ENCODE data around the gene LRFN2. TPM values are rescaled to one million over a fixed set of nuclear protein-coding genes. Genes with fewer than 3 reads are reported as not detected.

Gene LRFN2
- total RNA-seq, 1 experiment from 2014 or later: not detected

DNA sequence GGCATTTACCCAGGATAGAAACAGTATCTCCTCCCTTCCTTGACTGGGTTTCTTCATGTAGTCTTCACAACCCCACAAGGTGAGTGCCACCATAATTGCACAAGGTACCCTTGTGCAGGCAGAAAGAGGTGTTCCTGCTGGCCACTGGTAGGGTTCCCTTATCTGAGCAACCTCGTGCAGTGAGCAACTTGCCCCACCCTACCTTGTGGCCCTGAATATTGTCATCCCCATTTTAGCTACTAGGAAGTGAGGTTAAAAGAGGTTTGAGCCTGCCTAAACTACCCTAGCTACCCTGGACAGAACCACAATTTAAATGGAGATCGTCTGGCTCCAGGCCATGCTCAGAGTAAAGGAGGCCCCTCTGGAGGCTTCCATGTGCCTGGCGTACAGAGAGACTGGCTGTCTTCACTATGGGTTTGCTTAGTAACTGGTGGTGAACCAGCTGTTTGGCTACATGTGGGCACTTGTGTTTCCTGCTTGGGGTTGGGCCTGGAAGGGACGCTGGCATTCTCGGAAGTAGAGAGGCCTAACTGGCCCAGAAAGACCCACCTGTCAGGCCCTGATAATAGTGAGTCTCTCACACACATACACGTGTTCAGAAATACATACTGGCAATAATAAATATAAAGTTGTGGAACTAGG is 148.8 kb downstream of the LRFN2 start:
- DNase-seq (ENCODE audit: low spot score): no peak

DNA sequence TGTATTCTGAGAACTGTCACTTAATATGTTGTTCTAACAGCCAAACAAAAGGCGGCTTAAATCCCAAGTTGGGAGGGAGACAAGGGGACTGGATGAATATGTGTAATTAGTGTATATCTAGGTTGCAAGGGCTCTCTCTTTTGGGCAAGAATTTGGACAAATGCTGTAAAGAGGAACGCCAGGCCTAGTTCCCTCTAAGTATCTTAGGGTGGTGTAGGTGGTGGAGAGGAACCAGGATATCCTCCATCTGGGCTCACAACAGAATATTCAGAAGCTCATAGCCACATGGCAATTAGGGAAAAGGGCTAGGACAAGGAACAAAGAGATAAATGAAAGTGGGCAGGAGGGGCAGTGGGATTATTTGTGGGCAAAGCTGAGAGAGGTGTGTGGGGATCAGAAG is 149.5 kb downstream of the LRFN2 start:
- DNase-seq (ENCODE audit: low spot score): no peak

GRCh38 chr6:40436685-40437604 is 150.2 kb downstream of the LRFN2 start:
- DNase-seq (ENCODE audit: low spot score): peak; percentile 35

DNA sequence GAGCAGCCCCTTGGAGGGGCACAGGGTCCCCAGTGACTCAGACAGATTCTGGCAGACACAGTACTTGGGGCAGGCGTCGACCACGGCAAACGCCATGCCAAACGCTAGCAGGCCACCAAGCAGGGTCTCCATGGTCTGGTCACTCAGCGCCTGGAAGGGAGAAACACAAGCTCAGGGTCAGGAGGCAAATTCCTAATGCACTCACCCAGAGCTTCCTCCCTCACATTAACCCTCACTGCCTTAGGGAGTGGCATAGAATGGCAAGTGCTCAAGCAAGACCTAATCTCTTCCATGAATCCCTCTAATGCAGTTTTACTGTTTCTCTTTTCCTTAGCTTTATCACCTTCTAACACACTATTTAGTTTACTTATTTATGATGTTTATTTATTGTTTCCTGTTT is 154.2 kb downstream of the LRFN2 start:
- no peak for DNase-seq (ENCODE audit: low spot score)

- no peak for DNase-seq (ENCODE audit: low spot score)
Measured at GRCh38 chr6:40431706-40432105, 155.5 kb downstream of the LRFN2 start.

GRCh38 chr6:40427196-40427595 is 160.0 kb downstream of the LRFN2 start:
- DNase-seq (ENCODE audit: low spot score): no peak

- no peak for DNase-seq (ENCODE audit: low spot score)
Measured at GRCh38 chr6:40426346-40427066, 160.7 kb downstream of the LRFN2 start.

GRCh38 chr6:40425192-40425919 is 161.8 kb downstream of the LRFN2 start:
- no peak for DNase-seq (ENCODE audit: low spot score)

DNA sequence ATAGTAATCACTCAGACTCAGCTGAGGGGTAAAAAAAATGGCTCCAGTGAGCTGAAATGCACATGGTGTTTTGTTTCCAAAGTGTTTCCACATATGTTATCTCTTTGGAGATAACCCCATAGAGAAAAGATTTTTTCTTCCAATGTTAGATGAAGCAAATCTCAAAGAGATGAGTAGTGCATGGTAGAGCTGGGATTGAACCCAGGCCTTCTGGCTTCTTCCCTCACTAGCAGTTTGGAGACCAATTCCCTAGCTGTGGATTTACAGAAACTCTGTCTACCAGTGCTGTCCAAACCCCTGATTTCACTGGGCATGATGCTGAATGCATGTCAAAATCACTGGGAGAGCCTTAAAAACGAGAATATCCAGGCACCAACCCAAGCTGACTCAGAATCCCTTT is 165.1 kb downstream of the LRFN2 start:
- DNase-seq (ENCODE audit: low spot score): no peak

- DNase-seq (ENCODE audit: low spot score): no peak
Measured at GRCh38 chr6:40419946-40420728, 167.0 kb downstream of the LRFN2 start.

DNA sequence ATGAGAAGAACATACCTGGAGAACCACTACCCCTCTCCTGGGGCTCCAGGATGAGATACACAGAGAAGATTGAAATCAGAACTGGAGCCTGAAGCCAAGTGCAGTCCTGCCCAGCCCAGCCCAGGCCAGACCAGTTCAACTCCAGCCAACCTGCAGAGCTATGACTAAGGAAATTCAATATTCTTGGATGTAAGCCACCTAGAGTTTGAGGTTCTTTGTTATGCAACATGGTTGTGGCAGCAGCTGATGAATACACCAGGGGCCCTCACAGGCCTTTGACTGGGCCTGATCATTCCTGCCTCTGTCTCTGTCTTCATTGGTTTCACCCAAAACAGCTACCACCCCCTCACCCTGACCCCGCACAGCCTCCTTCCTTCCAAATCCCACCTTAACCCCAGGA is 167.8 kb downstream of the LRFN2 start:
- DNase-seq (ENCODE audit: low spot score): no peak

- no peak for DNase-seq (ENCODE audit: low spot score)
Measured at GRCh38 chr6:40417031-40417430, 170.1 kb downstream of the LRFN2 start.

GRCh38 chr6:40414617-40415016 is 172.5 kb downstream of the LRFN2 start:
- no peak for DNase-seq (ENCODE audit: low spot score)

- DNase-seq (ENCODE audit: low spot score): no peak
Measured at GRCh38 chr6:40413239-40413638, 173.9 kb downstream of the LRFN2 start.

- DNase-seq (ENCODE audit: low spot score): no peak
Measured at GRCh38 chr6:40411881-40412280, 175.3 kb downstream of the LRFN2 start.

DNA sequence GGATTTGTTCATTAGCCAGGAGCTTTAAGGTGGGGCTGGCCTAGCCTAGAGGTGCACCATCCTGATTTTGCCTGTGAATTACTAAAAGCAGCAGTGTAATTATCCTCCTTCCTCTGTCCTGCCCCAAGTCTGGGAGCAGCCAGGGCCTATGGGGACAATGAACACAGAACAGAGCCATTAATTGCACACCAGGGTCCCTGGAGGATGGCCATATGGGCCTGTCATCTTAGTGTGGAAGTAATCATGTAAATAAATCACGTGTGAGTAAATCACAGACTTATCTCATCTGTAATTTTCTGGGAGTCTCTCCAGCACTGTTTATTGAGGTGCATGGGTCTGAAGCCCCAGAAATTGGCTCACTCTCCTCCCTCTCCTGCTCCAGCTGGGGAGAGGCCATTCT is 176.3 kb downstream of the LRFN2 start:
- DNase-seq (ENCODE audit: low spot score): no peak

GRCh38 chr6:40409716-40410397 is 177.3 kb downstream of the LRFN2 start:
- no peak for DNase-seq (ENCODE audit: low spot score)

DNA sequence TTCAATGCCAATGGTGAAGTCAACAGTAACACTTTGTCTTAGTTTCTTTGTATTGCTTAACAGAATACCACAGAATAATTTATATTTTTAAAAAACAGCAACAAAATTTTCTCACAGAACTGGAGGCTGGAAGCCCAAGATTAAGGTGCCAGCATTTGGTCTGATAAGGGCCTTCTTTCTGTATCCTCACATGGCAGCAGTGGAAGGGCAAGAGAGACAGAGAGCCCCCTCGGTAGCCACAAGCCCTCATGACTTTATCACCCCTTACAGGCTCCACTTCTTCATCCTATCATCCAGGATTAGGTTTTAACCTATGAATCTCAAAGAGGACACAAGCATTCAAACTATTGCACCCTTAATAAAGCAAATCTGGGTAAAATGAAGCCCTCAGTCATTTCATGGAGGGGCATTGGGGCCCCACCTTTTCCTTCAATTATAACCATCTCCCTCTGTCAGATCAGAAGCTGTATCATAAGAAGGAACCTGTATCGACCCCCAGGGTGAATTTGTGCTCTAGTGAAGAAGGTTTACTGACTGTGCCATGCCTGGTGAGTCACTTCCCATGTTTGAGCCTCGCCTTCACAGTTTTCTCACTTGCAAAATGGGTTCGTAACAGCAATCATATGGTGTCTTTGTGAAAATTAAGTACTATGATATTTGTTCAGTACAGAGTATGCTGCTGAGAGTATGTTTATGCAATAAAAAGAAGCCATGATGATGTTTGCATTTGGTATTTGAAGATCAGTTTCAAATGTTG is 178.2 kb downstream of the LRFN2 start:
- DNase-seq (ENCODE audit: low spot score): no peak

- DNase-seq (ENCODE audit: low spot score): no peak
Measured at GRCh38 chr6:40407239-40407638, 179.9 kb downstream of the LRFN2 start.

- DNase-seq (ENCODE audit: low spot score): no peak
Measured at GRCh38 chr6:40406175-40406574, 181.0 kb downstream of the LRFN2 start.

Data from H4 (cell line).